ENCODE measurements around the gene MAPK6.
"Not testable (repeated sequence)": the region's sequence is repeated elsewhere in the genome, so short reads cannot be mapped to it uniquely, and the experiment has no call there.

The MAPK6 gene

DNA sequence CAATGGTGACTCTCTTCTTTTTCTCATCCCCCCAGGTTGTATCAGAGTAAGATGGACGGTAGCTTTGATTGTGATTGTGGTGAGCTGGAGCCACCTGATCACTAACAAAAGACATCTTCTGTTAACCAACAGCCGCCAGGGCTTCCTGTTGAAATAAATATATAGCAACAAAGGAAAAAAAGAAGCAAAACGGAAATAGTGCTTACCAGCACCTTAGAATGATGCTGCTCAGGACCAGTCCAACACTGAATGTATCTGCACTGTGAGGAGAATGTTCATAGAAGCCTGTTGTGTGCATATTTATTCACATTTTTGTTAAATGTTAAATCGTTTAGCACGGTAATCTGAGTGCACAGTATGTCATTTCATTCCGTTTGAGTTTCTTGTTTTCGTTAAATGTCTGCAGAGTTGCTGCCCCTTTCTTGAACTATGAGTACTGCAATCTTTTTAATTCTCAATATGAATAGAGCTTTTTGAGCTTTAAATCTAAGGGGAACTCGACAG, 26.8 kb downstream of the MAPK6 start:
- DNase-seq, result not testable (repeated sequence)

GRCh38 chr15:52046552-52046951, 27.5 kb downstream of the MAPK6 start:
- not testable (repeated sequence) for DNase-seq

- DNase-seq, result no peak
Observed at GRCh38 chr15:52050416-52050815, 31.4 kb downstream of the MAPK6 start.

DNA sequence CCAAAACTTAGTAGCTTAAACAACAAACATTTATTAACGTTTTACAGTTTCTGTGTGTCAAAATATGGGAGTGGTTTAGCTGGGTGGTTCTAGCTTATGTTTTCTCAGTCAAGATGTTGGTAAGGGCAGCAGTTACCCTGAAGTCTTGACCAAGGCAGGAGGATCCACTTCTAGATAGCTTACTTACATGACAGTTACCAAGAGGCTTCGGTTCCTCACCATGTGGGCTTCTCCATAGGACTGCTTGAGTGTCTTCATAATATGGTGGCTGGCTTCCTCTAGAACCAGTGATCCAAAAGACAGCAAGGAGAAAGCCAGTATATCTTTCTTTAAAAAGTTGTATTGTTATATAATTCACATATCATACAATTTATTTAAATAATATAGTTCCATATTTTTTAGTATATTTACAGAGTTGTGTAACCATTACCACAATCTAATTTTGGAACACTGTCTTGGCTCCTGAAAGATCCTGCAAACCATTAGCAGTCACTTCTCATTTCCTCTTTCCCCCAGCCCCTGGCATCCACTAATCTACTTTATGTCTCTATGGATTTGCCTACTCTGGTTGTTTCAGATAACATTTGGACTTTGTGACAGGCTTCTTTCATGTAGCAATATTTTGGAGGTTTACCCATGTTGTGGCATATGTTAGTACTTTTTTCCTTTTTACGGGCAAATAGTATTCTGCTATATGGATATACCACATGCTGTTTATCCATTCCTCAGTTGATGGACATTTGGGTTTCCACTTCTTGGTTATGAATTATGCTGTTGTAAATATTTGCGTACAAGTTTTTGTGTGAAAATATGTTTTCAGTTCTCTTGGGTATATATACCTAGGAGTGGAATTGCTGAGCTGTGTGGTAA, 33.3 kb downstream of the MAPK6 start:
- DNase-seq, result no peak

DNA sequence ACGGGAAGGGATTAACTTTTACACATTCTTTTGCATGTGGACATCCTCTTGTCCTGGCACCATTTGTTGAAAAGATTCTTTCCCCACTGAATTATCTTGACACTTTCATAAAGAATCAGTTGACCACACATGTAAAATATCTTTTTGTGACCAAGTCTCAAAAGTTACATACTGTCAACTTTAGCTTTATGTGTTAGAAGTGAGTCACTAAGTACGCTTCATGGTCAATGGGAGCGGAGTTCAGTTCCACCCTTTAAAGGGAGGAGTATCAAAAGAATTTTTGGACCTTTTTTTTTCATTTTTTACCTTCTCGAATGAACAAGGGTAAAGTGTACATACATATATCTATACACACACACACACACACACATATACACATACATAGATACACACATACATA, 35.4 kb downstream of the MAPK6 start:
- DNase-seq, result no peak

GRCh38 chr15:52054858-52055257, 35.8 kb downstream of the MAPK6 start:
- DNase-seq, result not testable (repeated sequence)

DNA sequence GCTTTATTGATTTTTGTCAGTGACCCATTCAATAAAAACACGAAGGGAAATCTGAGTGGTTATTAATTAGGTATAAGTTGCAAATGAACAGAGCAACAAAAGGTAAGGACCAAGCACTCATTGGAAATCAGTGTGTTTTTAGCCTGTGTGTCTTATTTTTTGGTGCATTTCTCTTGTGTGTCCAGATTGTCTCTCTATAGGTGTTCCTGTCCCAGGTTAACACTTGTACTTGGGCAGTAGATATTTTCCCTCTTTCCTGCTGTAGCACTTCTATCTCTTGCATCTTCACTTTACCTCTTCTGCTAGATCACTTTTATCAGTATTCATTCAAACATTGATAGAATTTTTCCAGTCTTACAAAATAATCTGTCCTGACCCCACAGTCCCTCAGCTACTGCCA, 37.0 kb downstream of the MAPK6 start:
- DNase-seq, result no peak

- DNase-seq, result no peak
Observed at GRCh38 chr15:52056496-52056895, 37.5 kb downstream of the MAPK6 start.

DNA sequence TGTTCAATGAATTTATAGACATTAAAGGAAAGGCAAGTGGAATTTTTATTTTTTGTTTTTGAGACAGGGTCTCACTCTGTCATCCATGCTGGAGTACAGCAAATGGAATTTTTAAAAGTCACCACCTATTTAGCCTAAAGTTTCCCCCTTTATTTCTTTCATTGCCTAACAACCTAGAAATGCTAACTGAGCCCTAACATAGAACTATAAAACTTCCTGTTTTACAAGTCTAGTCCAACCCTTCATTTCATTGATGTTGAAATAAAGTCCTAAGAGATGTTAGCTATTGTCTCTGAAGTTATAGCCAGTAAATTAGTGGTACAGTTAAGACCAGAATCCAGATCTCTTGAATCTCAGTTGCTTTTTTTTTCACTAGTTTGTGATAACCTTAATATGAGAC, 39.0 kb downstream of the MAPK6 start:
- DNase-seq, result no peak

DNA sequence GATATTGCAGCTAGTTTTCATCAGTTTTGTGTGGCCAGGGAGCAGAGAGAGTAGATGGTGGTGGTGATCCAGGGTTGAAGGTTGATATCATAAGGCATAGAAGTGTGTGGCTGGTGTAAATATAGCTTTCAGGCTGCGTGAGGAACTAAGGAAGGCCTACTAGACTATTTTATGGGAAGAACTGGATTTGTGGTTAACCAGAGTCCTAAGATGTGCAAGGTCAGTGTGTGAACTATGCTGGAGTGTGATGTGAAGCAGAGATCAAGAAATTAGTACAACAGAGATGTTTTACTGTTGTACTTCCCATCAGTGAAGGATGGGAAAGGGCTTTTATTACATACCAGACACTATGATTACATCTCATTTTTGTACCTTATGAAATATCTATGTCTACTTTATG, 41.5 kb downstream of the MAPK6 start:
- DNase-seq, result no peak

DNA sequence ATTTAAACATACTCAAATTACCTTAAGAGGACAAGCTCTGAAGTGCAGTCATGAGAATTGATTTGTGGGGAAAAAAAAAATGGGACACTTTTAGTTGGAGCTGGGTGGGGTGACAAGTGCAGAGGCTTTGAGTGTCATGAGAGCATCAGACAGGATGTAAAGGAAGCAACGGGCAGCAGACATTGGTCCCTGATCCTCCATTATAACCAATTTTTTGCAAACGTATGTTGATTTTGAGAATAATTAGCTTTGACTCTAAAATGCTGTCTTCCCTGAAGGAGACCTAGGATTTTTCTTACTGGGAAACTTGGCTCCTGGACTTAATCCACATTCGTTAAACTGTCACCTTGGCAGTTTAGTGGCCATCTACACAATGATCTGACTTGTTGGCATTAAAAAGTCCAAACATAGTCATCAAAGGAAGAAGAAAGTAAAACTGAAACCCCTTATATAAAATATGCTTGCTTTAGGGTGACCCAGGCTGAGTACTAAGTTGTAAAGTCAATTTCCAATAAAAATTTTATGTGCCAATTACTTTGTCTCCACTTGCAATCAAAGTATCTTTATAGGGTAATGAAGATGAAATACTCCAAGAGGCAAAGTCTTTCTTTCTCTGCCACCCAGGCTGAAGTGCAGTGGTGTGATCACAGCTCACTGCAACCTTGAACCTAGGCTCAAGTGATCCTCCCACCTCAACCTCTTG, 48.0 kb downstream of the MAPK6 start:
- DNase-seq, result no peak

DNA sequence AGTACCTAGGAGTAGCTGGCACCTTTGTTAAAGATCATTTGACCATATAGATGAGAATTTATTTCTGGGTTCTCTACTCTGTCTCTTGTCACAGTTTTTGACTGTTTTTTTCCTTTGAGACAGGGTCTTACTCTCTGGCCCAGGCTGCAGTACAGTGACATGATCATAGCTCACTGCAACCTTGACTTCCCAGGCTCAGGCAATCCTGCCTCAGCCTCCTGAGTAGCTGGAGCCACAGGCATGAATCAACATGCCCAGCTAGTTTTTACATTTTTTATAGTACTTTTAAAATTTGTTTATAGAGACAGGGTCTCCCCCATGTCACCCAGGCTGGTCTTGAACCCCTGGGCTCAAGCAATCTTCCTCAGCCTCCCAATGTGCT, 48.5 kb downstream of the MAPK6 start:
- no peak for DNase-seq

GRCh38 chr15:52068004-52068615, 49.1 kb downstream of the MAPK6 start:
- DNase-seq, result no peak

GRCh38 chr15:52069559-52069958, 50.5 kb downstream of the MAPK6 start:
- DNase-seq, result no peak

DNA sequence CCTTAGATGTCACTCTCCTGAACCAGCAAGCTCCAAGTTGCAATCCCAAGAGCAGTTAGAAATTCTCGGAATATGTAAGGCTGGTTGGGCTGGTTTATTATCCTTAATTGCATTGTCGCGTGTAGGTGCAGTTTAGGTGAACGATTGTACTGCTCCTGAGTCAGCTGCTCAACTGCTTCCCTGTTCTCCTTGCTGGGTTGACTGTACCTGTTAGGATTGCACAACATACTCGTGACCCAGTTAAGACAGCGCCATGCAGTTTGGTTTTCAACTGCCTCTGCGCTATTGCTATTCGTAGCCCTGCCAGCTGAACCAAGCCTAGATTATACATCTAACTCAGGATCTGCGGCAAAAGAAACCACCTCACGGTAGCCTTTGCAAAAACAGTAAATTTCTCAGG, 52.6 kb downstream of the MAPK6 start:
- no peak for DNase-seq

- no peak for DNase-seq
Observed at GRCh38 chr15:52076889-52077781, 58.1 kb downstream of the MAPK6 start.

DNA sequence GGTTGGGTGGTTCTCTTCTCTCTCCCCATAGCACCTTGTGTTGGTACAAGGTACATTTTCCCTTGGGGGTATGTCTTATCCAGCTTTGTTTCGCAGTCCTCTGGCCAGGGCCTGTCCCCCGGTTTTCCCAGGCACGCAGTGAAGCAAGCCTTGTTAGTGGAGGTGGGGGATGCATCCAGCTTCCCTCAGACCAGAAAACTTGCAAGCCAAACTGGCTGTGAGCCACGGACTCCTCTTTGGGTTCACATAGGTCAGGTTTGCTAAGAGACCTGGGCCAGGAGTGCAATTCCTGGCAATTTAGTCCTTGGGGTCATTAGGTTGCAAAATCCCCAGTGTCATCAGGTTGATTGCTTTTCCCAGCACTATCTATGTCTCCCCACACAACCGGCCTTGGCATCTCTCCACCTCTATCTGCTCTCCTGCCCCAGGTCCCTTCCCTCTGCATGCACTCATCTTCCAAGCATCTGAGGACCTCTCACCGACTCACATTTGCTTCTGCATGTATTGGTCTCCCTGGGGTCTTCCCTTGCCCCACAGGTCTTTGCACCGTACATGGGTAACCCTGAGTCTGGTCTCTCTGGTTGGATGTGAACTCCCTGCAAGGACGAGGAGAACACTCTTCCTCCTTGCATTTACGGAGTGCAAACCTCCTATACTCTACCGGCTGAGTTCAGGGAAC, 59.3 kb downstream of the MAPK6 start:
- DNase-seq, result no peak

- DNase-seq, result peak; percentile 72
Observed at GRCh38 chr15:52078876-52079700, 60.1 kb downstream of the MAPK6 start.

GRCh38 chr15:52080031-52080430, 61.0 kb downstream of the MAPK6 start:
- DNase-seq, result no peak

DNA sequence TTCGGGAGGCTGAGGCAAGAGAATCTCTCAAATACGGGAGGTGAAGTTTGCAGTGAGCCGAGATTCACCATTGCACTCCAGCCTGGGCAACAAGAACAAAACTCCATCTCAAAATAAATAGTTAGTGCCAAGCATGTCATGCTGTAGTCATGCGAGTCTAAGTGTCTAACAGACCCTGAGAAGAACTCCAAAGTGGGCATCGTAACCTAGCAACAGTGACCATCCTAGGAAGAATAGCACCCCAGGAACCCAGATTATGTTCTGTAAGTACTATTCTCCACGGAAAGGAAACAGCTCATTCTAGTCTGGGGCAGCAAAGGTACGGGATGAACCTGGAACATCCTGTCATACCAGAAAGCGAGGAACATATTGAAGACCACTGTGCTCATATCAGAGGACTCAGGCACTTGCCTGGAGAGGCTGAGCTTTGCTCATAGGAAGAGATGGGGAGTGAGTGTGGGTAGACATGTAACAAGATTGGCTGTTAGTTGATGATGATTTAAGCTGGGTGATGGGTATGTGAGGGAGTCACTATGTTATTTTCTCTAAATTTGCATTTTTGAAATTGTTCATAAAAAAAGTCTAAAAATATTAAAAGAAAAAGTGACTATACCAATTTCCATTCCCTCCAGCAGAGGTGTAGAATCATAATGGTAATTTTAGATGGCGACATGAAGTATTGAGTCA, 61.8 kb downstream of the MAPK6 start:
- no peak for DNase-seq
